ENCODE data around the gene TIMM23B. TPM values are rescaled to one million over a fixed set of nuclear protein-coding genes. Genes with fewer than 3 reads are reported as not detected.
A peak's percentile ranks its signal among the peaks of the same experiment; 100 is the strongest.
"Not testable (repeated sequence)": the region's sequence is repeated elsewhere in the genome, so short reads cannot be mapped to it uniquely, and the experiment has no call there.

The TIMM23B gene
- total and polyA plus RNA-seq, 10 of the 15 experiments (the other 5 are each of a cell fraction or from before 2014, with no cell fraction given) = 5.0 to 30.4 (median 17.7) TPM

GRCh38 chr10:49948142-49948541 is 6.3 kb downstream of the TIMM23B start:
- H3K4me2 ChIP-seq (ENCODE audit: control insufficient read depth, insufficient read depth); intact Hi-C loops (cut with micrococcal nuclease; ENCODE audit: unreplicated experiment); SMC1A ChIA-PET (ENCODE audit: uncharacterized antibody, unreplicated experiment); FAIRE-seq; H3K4me3 ChIP-seq; CTCF ChIA-PET; H3K36me3 ChIP-seq (ENCODE audit: control insufficient read depth in 2 of 2, insufficient read depth in 2 of 2, low read length in 1 of 2); POLR2A ChIA-PET; in situ Hi-C loops (cut with MboI); H3K27me3 ChIP-seq (replicated peaks in 1 of 2; ENCODE audit: control insufficient read depth in 2 of 2, insufficient read depth in 2 of 2, low read length in 1 of 2); H3K9ac ChIP-seq (ENCODE audit: control insufficient read depth, insufficient read depth, low read length); H3K4me1 ChIP-seq (ENCODE audit: control insufficient read depth, insufficient read depth, low read length); H2AFZ ChIP-seq (ENCODE audit: control insufficient read depth, low read depth, low read length); BruUV-seq (replicated peaks); H4K20me1 ChIP-seq (ENCODE audit: control insufficient read depth, insufficient read depth); RAD21 ChIA-PET (ENCODE audit: unreplicated experiment); H3K9me3 ChIP-seq (replicated peaks; ENCODE audit: control insufficient read depth, insufficient read depth, low read length); DNase-seq (ENCODE audit: low read depth, low spot score): not testable (repeated sequence)
- ATAC-seq = peak; percentile 80
- H3K27ac ChIP-seq (ENCODE audit: control insufficient read depth, insufficient read depth) = peak overlapping the region; percentile 48
- H3K79me2 ChIP-seq (ENCODE audit: control insufficient read depth, insufficient read depth, low read length) = peaks cover 27% of the 10 kb centered on the region
- WGBS (ENCODE audit: insufficient coverage, insufficient replicate concordance, low lambda C conversion rate, missing lambda C conversion rate) = 0% methylated on average over 1 of the region's 2 CpGs
- TF ChIP-seq JUNB (IDR thresholded peaks at IDR 0.05) = peak; percentile 37; the same call in 1 of the 2 replicates

GRCh38 chr10:49948737-49949136 is 6.9 kb downstream of the TIMM23B start:
- SMC1A ChIA-PET (ENCODE audit: uncharacterized antibody, unreplicated experiment); H3K4me1 ChIP-seq (ENCODE audit: control insufficient read depth, insufficient read depth, low read length); H3K9ac ChIP-seq (ENCODE audit: control insufficient read depth, insufficient read depth, low read length); POLR2A ChIA-PET; intact Hi-C loops (cut with micrococcal nuclease; ENCODE audit: unreplicated experiment); H3K27me3 ChIP-seq (replicated peaks in 1 of 2; ENCODE audit: control insufficient read depth in 2 of 2, insufficient read depth in 2 of 2, low read length in 1 of 2); FAIRE-seq; H2AFZ ChIP-seq (ENCODE audit: control insufficient read depth, low read depth, low read length); H4K20me1 ChIP-seq (ENCODE audit: control insufficient read depth, insufficient read depth); H3K4me3 ChIP-seq; in situ Hi-C loops (cut with MboI); DNase-seq (ENCODE audit: low read depth, low spot score); H3K9me3 ChIP-seq (replicated peaks; ENCODE audit: control insufficient read depth, insufficient read depth, low read length); H3K36me3 ChIP-seq (ENCODE audit: control insufficient read depth in 2 of 2, insufficient read depth in 2 of 2, low read length in 1 of 2); BruUV-seq (replicated peaks); RAD21 ChIA-PET (ENCODE audit: unreplicated experiment); CTCF ChIA-PET: not testable (repeated sequence)
- ATAC-seq = peak; percentile 10; the same call in 2 of the 3 replicates
- peak overlapping the region; percentile 48 for H3K27ac ChIP-seq (ENCODE audit: control insufficient read depth, insufficient read depth)
- peaks cover 23% of the 10 kb centered on the region for H3K79me2 ChIP-seq (ENCODE audit: control insufficient read depth, insufficient read depth, low read length)
- peak overlapping the region; percentile 44 for H3K4me2 ChIP-seq (ENCODE audit: control insufficient read depth, insufficient read depth)
- 94% methylated on average over 2 of the region's 2 CpGs for WGBS (ENCODE audit: insufficient coverage, insufficient replicate concordance, low lambda C conversion rate, missing lambda C conversion rate)

GRCh38 chr10:49952006-49952405 is 10.2 kb downstream of the TIMM23B start:
- SMC1A ChIA-PET (ENCODE audit: uncharacterized antibody, unreplicated experiment); RAD21 ChIA-PET (ENCODE audit: unreplicated experiment); H3K4me2 ChIP-seq (ENCODE audit: control insufficient read depth, insufficient read depth); in situ Hi-C loops (cut with MboI); CTCF ChIA-PET; H3K9ac ChIP-seq (ENCODE audit: control insufficient read depth, insufficient read depth, low read length); H2AFZ ChIP-seq (ENCODE audit: control insufficient read depth, low read depth, low read length); H3K27me3 ChIP-seq (replicated peaks in 1 of 2; ENCODE audit: control insufficient read depth in 2 of 2, insufficient read depth in 2 of 2, low read length in 1 of 2); FAIRE-seq; H3K4me3 ChIP-seq; intact Hi-C loops (cut with micrococcal nuclease; ENCODE audit: unreplicated experiment); ATAC-seq; H3K36me3 ChIP-seq (ENCODE audit: control insufficient read depth in 2 of 2, insufficient read depth in 2 of 2, low read length in 1 of 2); POLR2A ChIA-PET; BruUV-seq (replicated peaks); DNase-seq (ENCODE audit: low read depth, low spot score); H3K4me1 ChIP-seq (ENCODE audit: control insufficient read depth, insufficient read depth, low read length); H3K9me3 ChIP-seq (replicated peaks; ENCODE audit: control insufficient read depth, insufficient read depth, low read length); H4K20me1 ChIP-seq (ENCODE audit: control insufficient read depth, insufficient read depth); H3K27ac ChIP-seq (ENCODE audit: control insufficient read depth, insufficient read depth): not testable (repeated sequence)
- WGBS (ENCODE audit: insufficient coverage, insufficient replicate concordance, low lambda C conversion rate, missing lambda C conversion rate) = 100% methylated on average over 3 of the region's 3 CpGs
- H3K79me2 ChIP-seq (ENCODE audit: control insufficient read depth, insufficient read depth, low read length) = peaks cover 11% of the 10 kb centered on the region

Measured in GM12878 (cell line).